ENCODE measurements around the gene RFX2. TPM values are rescaled to one million over a fixed set of nuclear protein-coding genes. Genes with fewer than 3 reads are reported as not detected.

RFX2 gene
- total and polyA plus RNA-seq, 8 donors, result 1.8 to 14.0 (median 3.4) TPM

DNA sequence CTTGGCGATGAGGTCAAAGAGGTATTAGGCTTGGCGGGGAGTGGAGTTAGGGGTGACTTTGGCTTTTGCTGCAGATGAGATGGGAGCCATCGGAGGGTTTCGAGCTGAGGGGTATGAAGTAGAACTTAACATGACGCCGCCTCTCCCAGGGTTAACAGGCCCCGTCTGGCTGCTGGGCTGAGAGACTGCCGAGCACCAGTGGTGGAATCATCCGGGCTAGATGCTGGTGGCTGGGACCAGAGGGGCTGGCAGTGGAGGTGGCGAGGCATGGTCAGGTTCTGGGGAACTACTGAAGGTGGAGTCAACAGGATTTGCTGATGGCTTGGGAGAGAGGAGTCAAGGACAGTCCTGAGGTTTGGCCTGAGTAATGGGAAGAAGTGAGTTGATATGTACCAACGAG is 4.9 kb downstream of the RFX2 start:
- ATAC-seq, result no peak
- H3K4me1 ChIP-seq, result peaks cover 0 to 18% (median 0%) of the 10 kb centered on the region in 3 donors
- no peaks in the 10 kb centered on the region for H3K27me3 ChIP-seq
- H3K36me3 ChIP-seq, result no peaks in the 10 kb centered on the region
- peak in 1 of 6 donors; percentile 40 for DNase-seq
- intact Hi-C loops (cut with DNase I), result no loop called here
- H3K27ac ChIP-seq, result no peak overlapping the region
- TF ChIP-seq, protein P1, sequence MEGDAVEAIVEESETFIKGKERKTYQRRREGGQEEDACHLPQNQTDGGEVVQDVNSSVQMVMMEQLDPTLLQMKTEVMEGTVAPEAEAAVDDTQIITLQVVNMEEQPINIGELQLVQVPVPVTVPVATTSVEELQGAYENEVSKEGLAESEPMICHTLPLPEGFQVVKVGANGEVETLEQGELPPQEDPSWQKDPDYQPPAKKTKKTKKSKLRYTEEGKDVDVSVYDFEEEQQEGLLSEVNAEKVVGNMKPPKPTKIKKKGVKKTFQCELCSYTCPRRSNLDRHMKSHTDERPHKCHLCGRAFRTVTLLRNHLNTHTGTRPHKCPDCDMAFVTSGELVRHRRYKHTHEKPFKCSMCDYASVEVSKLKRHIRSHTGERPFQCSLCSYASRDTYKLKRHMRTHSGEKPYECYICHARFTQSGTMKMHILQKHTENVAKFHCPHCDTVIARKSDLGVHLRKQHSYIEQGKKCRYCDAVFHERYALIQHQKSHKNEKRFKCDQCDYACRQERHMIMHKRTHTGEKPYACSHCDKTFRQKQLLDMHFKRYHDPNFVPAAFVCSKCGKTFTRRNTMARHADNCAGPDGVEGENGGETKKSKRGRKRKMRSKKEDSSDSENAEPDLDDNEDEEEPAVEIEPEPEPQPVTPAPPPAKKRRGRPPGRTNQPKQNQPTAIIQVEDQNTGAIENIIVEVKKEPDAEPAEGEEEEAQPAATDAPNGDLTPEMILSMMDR (IDR thresholded peaks at IDR 0.05), result no peak
- WGBS, 2 donors, result 84 to 91% methylated on average over 11 of the region's 11 CpGs
- no peaks in the 10 kb centered on the region for H3K9me3 ChIP-seq
- no peak for FAIRE-seq
- H3K4me3 ChIP-seq, result no peak overlapping the region

DNA sequence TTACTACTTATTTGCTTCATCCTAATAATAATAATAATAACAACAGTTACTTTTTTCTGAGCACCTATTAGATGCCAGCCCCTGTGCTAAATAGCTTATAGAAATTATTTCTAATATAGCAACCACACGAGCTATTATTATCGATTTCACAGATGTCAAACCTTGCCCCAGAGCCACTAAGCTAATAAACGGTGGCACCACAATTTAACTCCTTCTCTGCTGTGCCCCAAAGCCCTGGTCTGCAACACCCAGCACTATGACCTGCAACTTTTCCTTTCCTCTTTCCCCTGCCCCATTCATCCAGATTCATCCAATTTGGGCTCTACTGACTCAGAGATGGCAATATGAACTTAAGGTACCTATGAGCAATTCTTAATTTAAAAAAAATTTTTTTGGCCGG is 6.4 kb downstream of the RFX2 start:
- peaks cover 0 to 8% (median 0%) of the 10 kb centered on the region in 3 donors for H3K4me1 ChIP-seq
- FAIRE-seq, result no peak
- H3K27me3 ChIP-seq, result no peaks in the 10 kb centered on the region
- no peaks in the 10 kb centered on the region for H3K9me3 ChIP-seq
- TF ChIP-seq, protein P1 (IDR thresholded peaks at IDR 0.05), result no peak
- 28 to 34% methylated on average over 4 of the region's 4 CpGs for WGBS, 2 donors
- peak overlapping the region in 1 of 4 donors; percentile 37 for H3K27ac ChIP-seq
- DNase-seq, result no peak
- intact Hi-C loops (cut with DNase I), result no loop called here
- H3K4me3 ChIP-seq, result no peak overlapping the region
- no peak for ATAC-seq
- H3K36me3 ChIP-seq, result no peaks in the 10 kb centered on the region

DNA sequence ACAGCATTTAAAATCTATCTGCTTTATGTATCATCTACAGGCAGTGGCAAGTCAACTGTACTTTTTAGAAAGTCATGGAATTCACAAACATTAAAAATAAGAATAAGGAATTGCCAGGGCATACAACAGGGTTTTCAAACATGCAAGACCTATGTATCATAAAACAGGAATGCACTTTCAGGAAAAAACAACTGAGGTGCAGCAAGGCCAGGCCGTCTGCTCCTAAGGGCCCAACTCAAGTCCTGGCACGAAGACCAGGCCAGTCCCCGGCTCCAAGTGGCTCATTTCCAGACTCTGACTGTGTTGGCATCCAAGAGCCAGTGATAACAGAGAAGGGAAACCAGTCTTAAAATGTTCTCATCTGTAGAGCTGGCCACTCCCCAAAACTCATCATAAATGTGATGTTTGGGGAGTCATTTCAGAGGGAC is 7.1 kb downstream of the RFX2 start:
- Histone ChIP-seq H3K27me3 (no peaks in the 10 kb centered on the region), H3K9me3 (no peaks in the 10 kb centered on the region), H3K27ac (peak overlapping the region in 1 of 4 donors; percentile 37), H3K36me3 (no peaks in the 10 kb centered on the region), H3K4me1 (peaks cover 0 to 4% (median 0%) of the 10 kb centered on the region in 3 donors), H3K4me3 (no peak overlapping the region)
- DNase-seq, result peak; percentile 70 to 84 (median 80)
- 8 to 10% methylated on average over 3 of the region's 3 CpGs for WGBS, 2 donors
- no peak for FAIRE-seq
- TF ChIP-seq, protein P1 (IDR thresholded peaks at IDR 0.05), result no peak
- intact Hi-C loops (cut with DNase I), result no loop called here
- peak; percentile 82 to 96 (median 93) for ATAC-seq

DNA sequence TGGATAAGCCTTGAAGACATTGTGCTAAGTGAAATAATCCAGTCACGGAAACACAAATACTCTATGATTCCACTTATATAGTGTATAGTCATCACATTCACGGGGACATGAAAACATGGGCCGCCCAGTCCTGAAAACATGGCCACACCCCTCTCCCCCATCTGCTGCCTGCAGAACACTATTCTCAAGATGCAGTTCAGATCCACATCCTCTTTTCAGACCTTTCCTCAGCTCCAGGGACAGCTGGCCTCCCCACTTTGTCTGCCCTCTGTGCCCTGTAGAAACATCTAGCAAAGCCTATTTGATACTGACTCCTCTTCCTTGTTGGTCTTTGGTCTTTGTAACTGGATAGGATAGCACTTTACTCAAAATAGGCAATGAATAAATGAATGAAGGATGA is 8.3 kb downstream of the RFX2 start:
- Histone ChIP-seq H3K9me3 (no peaks in the 10 kb centered on the region), H3K4me3 (no peak overlapping the region), H3K27me3 (no peaks in the 10 kb centered on the region), H3K36me3 (no peaks in the 10 kb centered on the region), H3K4me1 (peaks cover 0 to 4% (median 0%) of the 10 kb centered on the region in 3 donors), H3K27ac (no peak overlapping the region)
- intact Hi-C loops (cut with DNase I), result no loop called here
- 91 to 97% methylated on average over 3 of the region's 3 CpGs for WGBS, 2 donors
- TF ChIP-seq, protein P1 (IDR thresholded peaks at IDR 0.05), result no peak
- ATAC-seq (no peak), FAIRE-seq (no peak), DNase-seq (no peak)

DNA sequence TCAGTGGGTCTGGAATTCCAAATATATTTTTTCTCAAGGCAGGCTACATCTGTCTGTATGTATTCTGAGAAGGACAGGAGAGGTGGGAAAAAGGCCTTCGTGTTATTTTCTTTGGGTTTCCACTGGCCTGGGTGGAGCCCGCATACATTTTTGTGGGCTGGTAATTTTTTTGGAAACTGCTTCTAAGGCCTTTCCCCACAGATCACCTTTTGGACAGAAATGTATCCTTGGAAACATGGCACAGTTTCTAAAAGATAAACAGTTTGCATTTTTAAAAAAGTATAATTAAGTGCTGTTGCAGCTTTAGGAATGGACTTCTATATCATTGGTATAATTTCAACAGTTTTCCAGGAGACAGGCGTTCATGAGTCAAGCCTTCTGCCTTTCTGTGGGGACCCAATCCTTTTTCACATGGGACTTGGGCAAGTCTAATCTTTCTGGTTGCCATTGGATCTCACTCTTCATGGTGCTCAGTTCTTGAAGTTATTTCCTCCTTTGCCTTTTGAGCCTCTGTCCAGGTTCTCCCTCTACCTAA is 8.9 kb downstream of the RFX2 start:
- no peaks in the 10 kb centered on the region for H3K9me3 ChIP-seq
- ATAC-seq, result no peak
- 85 to 87% methylated on average over 3 of the region's 3 CpGs for WGBS, 2 donors
- FAIRE-seq, result no peak
- H3K27ac ChIP-seq, result no peak overlapping the region
- H3K27me3 ChIP-seq, result no peaks in the 10 kb centered on the region
- H3K4me3 ChIP-seq, result no peak overlapping the region
- no peaks in the 10 kb centered on the region for H3K36me3 ChIP-seq
- TF ChIP-seq, protein P1 (IDR thresholded peaks at IDR 0.05), result no peak
- peaks cover 0 to 4% (median 0%) of the 10 kb centered on the region in 3 donors for H3K4me1 ChIP-seq
- intact Hi-C loops (cut with DNase I), result no loop called here
- DNase-seq, result no peak

Data from pancreas (tissue), 10 donors.